ENCODE results near the gene TBL3.

The TBL3 gene

DNA sequence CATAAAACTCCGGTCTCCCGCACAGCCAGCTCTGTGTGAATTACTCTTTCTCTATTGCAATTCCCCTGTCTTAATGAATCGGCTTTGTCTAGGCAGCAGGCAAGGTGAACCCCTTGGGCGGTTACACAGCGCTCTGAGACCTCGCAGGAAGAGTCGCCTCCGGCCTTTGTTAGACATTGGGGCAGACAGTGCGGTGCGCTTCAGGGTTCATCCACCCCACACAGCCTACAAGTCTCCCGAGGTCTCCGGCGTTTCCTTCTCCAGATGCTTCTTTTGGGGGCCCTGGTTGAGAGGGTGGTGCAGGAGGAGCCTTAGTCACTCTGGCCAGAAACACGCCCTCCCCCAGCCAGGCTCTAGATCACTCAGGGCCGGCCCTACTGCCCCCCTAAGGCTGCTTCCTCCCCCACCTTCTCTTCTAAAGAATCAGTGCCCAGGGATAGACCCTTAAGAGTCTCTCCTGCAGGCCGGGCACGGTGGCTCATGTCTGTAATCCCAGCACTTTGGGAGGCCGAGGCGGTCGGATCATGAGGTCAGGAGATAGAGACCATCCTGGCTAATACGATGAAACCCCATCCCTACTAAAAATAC, 27.1 kb upstream of the TBL3 start:
- TF ChIP-seq, protein P1, sequence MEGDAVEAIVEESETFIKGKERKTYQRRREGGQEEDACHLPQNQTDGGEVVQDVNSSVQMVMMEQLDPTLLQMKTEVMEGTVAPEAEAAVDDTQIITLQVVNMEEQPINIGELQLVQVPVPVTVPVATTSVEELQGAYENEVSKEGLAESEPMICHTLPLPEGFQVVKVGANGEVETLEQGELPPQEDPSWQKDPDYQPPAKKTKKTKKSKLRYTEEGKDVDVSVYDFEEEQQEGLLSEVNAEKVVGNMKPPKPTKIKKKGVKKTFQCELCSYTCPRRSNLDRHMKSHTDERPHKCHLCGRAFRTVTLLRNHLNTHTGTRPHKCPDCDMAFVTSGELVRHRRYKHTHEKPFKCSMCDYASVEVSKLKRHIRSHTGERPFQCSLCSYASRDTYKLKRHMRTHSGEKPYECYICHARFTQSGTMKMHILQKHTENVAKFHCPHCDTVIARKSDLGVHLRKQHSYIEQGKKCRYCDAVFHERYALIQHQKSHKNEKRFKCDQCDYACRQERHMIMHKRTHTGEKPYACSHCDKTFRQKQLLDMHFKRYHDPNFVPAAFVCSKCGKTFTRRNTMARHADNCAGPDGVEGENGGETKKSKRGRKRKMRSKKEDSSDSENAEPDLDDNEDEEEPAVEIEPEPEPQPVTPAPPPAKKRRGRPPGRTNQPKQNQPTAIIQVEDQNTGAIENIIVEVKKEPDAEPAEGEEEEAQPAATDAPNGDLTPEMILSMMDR (IDR thresholded peaks at IDR 0.05; ENCODE audit: borderline replicate concordance, insufficient read depth, low read depth, low read length), result no peak
- H3K4me3 ChIP-seq (ENCODE audit: low read depth, low read length), result no peak overlapping the region

DNA sequence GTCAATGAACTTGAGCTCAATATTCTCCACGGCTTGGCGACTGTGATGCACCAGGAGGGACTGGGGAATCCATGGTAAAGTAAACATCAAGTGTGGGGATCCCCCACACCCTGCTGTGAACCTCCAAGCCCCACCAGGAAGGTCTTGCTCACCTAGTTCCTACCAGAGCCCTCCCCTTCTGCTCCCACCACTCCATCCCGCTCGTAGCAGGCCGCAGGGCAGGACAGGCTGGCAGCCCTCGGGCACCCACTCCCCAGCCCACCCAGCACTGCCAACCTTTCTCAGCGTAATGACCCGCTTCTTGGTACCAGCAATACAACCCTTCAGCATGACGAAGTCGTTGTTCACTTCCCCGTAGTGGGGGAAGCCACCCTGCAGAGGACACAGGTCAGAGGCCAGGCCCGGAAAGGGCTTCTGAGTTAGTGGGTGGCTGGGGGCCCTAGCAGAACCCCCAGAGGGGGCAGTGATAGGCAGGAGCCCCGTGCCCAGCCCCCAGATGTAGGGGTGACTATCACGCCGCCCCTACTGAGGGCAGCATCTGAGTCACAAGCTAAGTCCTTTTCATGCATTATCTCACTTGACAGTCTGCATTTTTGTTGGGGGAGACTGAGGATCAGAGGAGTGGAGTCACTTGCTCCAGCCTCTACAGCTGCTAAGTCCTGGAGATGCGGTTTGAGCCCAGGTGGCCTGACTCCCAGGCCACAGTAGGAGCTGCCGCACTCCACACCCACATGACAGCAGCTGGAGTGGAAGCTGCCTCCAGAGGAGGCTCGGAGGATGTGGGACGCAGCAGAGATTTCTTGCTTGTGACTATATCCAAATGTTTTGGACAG, 26.1 kb upstream of the TBL3 start:
- TF ChIP-seq, protein P1 (IDR thresholded peaks at IDR 0.05; ENCODE audit: borderline replicate concordance, insufficient read depth, low read depth, low read length), result no peak
- no peak overlapping the region for H3K4me3 ChIP-seq (ENCODE audit: low read depth, low read length)

DNA sequence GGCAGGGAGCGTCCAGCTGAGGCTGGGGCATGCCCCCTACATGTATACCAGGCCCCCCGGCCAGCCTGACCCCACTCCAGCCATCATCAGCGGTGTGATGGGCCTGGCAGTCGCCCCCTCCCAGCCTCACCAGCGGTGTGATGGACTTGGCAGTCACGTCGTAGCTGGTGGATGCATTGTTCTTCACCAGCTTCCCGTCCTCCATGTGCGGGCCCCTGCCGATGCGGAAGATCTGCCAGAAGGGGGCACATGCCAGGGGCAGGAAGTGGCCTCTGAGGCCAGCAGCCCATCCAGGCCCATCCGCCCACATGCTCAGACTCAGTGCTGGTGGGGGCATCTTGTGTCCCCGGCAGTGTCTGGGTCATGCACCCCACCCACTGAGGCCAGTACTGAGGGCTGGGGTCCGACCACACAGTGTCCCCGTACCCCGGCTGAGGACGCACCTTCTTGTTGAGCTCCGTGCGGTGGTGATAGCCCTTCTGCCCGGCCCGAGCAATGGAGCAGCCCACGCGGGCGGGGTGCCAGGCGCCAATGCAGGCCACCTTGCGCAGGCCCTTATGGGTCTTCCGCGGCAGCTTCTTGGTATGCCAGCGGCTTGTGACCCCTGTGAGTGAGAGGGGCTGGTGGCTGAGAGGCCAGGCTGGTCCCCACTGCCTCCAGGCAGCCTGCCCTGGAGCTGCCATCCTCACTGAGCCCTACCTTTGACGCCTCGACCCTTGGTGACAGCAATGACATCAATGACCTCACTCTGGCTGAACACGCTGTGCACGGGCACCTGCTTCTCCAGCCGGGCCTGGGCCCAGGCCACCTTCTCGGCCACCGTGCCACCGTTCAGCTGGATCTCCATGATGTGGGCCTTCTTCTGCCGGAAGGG, 25.1 kb upstream of the TBL3 start:
- TF ChIP-seq, protein P1 (IDR thresholded peaks at IDR 0.05; ENCODE audit: borderline replicate concordance, insufficient read depth, low read depth, low read length), result 0 out of 2 replicates have a peak, but pooled peaks have one; percentile 3
- H3K4me3 ChIP-seq (ENCODE audit: low read depth, low read length), result no peak overlapping the region

DNA sequence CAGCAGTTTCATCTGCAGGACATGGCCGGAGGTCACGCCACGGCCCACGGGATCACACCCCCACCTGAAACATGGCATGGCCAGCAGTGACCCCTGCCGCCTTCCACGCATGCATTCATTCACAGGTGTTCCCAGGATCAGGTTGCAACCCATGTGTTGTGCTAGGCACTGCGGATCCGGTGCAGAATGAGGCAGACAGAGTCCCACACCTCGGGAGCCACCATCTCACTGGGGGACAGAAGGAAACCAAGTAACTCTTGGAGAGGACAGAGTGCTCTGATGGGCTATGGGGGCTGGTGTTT, 24.5 kb upstream of the TBL3 start:
- no peak overlapping the region for H3K4me3 ChIP-seq (ENCODE audit: low read depth, low read length)
- TF ChIP-seq, protein P1 (IDR thresholded peaks at IDR 0.05; ENCODE audit: borderline replicate concordance, insufficient read depth, low read depth, low read length), result no peak

DNA sequence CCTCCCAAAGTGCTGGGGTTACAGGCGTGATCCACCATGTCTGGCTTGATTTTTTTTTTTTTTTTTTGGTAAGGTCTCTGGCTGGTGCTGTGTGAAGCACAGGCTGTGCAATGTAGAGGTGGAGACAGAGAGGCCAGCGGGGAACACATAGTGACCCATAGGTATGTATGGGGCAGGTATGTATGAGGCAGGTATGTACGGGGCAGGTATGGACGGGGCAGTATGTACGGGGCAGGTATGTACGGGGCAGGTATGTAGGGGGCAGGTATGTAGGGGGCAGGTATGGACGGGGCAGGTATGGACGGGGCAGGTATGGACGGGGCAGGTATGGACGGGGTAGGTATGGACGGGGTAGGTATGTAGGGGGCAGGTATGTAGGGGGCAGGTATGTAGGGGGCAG, 22.3 kb upstream of the TBL3 start:
- TF ChIP-seq, protein P1 (IDR thresholded peaks at IDR 0.05; ENCODE audit: borderline replicate concordance, insufficient read depth, low read depth, low read length), result no peak
- no peak overlapping the region for H3K4me3 ChIP-seq (ENCODE audit: low read depth, low read length)

DNA sequence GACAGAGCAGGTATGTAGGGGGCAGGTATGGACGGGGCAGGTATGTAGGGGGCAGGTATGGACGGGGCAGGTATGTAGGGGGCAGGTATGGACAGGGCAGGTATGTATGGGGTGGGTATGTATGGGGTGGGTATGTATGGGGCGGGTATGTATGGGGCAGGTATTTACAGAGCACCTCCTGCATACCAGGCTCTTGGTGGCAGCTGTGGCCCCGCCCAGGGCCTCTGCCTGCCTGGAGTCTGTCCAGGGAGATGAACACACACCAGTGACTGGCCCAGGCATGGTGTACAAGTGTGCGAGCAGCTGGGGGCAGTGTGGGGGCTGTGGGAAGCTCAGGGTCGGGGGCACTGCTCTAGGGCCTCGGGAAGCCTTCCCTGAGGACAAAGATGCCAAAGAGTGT, 21.8 kb upstream of the TBL3 start:
- TF ChIP-seq, protein P1 (IDR thresholded peaks at IDR 0.05; ENCODE audit: borderline replicate concordance, insufficient read depth, low read depth, low read length), result no peak
- H3K4me3 ChIP-seq (ENCODE audit: low read depth, low read length), result no peak overlapping the region
